ENCODE results near the gene ARFGAP2. TPM values are rescaled to one million over a fixed set of nuclear protein-coding genes. Genes with fewer than 3 reads are reported as not detected.
A peak's percentile ranks its signal among the peaks of the same experiment; 100 is the strongest.

ARFGAP2 gene
- total RNA-seq, 1 donor from 2014 or later, result 94.2 TPM

- ATAC-seq, result peak; percentile 3
- DNase-seq (ENCODE audit: low spot score), result no peak
- intact Hi-C loops (cut with DNase I), result loop anchor here (10.0 kb wide), 1 partner anchor 177 kb away; the partner anchor contains the start of gene MYBPC3
Observed at GRCh38 chr11:47177846-47178245, 1.2 kb upstream of the ARFGAP2 start.

- ATAC-seq (peak; percentile 64), DNase-seq (ENCODE audit: low spot score) (peak; percentile 76)
- intact Hi-C loops (cut with DNase I), result loop anchor here (10.0 kb wide), 1 partner anchor 177 kb away; the partner anchor contains the start of gene MYBPC3
Observed at GRCh38 chr11:47177229-47177845, 658 bp upstream of the ARFGAP2 start.

- no peak for DNase-seq (ENCODE audit: low spot score)
- intact Hi-C loops (cut with DNase I), result loop anchor here (10.0 kb wide), 1 partner anchor 179 kb away; the partner anchor contains the start of gene MYBPC3
- no peak for ATAC-seq
Observed at GRCh38 chr11:47175746-47176327, 842 bp downstream of the ARFGAP2 start.

- ATAC-seq, result no peak
- intact Hi-C loops (cut with DNase I), result loop anchor here (10.0 kb wide), 1 partner anchor 182 kb away; the partner anchor contains the start of gene MYBPC3
- no peak for DNase-seq (ENCODE audit: low spot score)
Observed at GRCh38 chr11:47172740-47173336, 3.8 kb downstream of the ARFGAP2 start.

GRCh38 chr11:47171856-47172255, 4.8 kb downstream of the ARFGAP2 start:
- ATAC-seq, result no peak
- DNase-seq (ENCODE audit: low spot score), result no peak
- intact Hi-C loops (cut with DNase I), result loop anchor here (10.0 kb wide), 1 partner anchor 183 kb away; the partner anchor contains the start of gene MYBPC3

GRCh38 chr11:47171061-47171838, 5.4 kb downstream of the ARFGAP2 start:
- no peak for ATAC-seq
- intact Hi-C loops (cut with DNase I), result loop anchor here (10.0 kb wide), 1 partner anchor 184 kb away; the partner anchor contains the start of gene MYBPC3

GRCh38 chr11:47166368-47166767, 10.3 kb downstream of the ARFGAP2 start:
- ATAC-seq (no peak), DNase-seq (ENCODE audit: low spot score) (no peak)
- intact Hi-C loops (cut with DNase I), result no loop called here

More at GRCh38 chr11:47171061-47171838, 5.4 kb downstream of the ARFGAP2 start:
- DNase-seq (ENCODE audit: low spot score), result no peak

- no peak for DNase-seq (ENCODE audit: low spot score)
- intact Hi-C loops (cut with DNase I), result no loop called here
- ATAC-seq, result no peak
Observed at GRCh38 chr11:47165253-47165840, 11.3 kb downstream of the ARFGAP2 start.

- intact Hi-C loops (cut with DNase I), result no loop called here
- ATAC-seq, result no peak
- DNase-seq (ENCODE audit: low spot score), result no peak
Observed at GRCh38 chr11:47164321-47164720, 12.4 kb downstream of the ARFGAP2 start.

- ATAC-seq, result no peak
- intact Hi-C loops (cut with DNase I), result no loop called here
- no peak for DNase-seq (ENCODE audit: low spot score)
Observed at GRCh38 chr11:47163898-47164297, 12.8 kb downstream of the ARFGAP2 start.

- ATAC-seq (no peak), DNase-seq (ENCODE audit: low spot score) (no peak)
- intact Hi-C loops (cut with DNase I), result no loop called here
Observed at GRCh38 chr11:47163193-47163592, 13.5 kb downstream of the ARFGAP2 start.

- ATAC-seq, result no peak
- no peak for DNase-seq (ENCODE audit: low spot score)
- intact Hi-C loops (cut with DNase I), result no loop called here
Observed at GRCh38 chr11:47162426-47162825, 14.3 kb downstream of the ARFGAP2 start.

GRCh38 chr11:47161890-47162289, 14.8 kb downstream of the ARFGAP2 start:
- no peak for DNase-seq (ENCODE audit: low spot score)

GRCh38 chr11:47161134-47161854, 15.4 kb downstream of the ARFGAP2 start:
- DNase-seq (ENCODE audit: low spot score) (peak; percentile 80), ATAC-seq (peak; percentile 88)
- intact Hi-C loops (cut with DNase I), result no loop called here

More at GRCh38 chr11:47161890-47162289, 14.8 kb downstream of the ARFGAP2 start:
- ATAC-seq, result peak; percentile 2
- intact Hi-C loops (cut with DNase I), result no loop called here

- peak; percentile 2 for ATAC-seq
- DNase-seq (ENCODE audit: low spot score), result no peak
- intact Hi-C loops (cut with DNase I), result no loop called here
Observed at GRCh38 chr11:47160753-47161133, 15.9 kb downstream of the ARFGAP2 start.

- intact Hi-C loops (cut with DNase I), result no loop called here
- no peak for ATAC-seq
Observed at GRCh38 chr11:47158242-47158641, 18.4 kb downstream of the ARFGAP2 start.

GRCh38 chr11:47157805-47158204, 18.9 kb downstream of the ARFGAP2 start:
- ATAC-seq, result no peak
- intact Hi-C loops (cut with DNase I), result no loop called here
- no peak for DNase-seq (ENCODE audit: low spot score)

More at GRCh38 chr11:47158242-47158641, 18.4 kb downstream of the ARFGAP2 start:
- no peak for DNase-seq (ENCODE audit: low spot score)

- ATAC-seq, result no peak
- DNase-seq (ENCODE audit: low spot score), result no peak
- intact Hi-C loops (cut with DNase I), result no loop called here
Observed at GRCh38 chr11:47156951-47157350, 19.7 kb downstream of the ARFGAP2 start.
